ENCODE measurements around the gene FBXW11. TPM values are rescaled to one million over a fixed set of nuclear protein-coding genes. Genes with fewer than 3 reads are reported as not detected.

The FBXW11 gene
- total and polyA plus RNA-seq, 7 experiments from 2014 or later, result 15.0 to 40.7 (median 30.0) TPM

DNA sequence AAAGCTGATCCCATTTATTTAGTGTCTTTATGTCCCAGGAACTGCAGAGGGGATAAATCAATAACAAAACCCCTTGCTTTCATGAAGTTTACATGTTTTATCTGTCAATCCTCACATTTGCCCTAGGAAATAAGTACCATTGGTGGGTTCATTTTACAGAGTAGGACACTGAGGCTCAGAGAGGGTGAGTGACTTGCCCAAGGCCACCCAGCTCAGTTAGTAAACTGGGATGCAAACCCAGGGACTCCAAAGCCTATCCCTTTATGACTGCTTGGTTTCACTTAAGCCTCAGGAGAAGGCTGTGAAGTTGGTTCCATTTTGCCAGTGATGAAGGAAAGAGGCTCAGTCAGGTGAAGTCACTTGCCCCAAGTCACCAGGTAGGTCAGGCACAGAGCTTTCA lies 168.9 kb downstream of the FBXW11 start:
- ChIA-PET POLR2A (no interaction called here), CTCF (no interaction called here)
- peaks cover 0 to 11% (median 7%) of the 10 kb centered on the region in 11 donors for H3K9me3 Mint-ChIP-seq
- intact Hi-C loops (cut with micrococcal nuclease), result no loop called here
- peaks cover 0 to 24% (median 12%) of the 10 kb centered on the region in 5 donors for H3K36me3 Mint-ChIP-seq
- no peak for DNase-seq
- Histone ChIP-seq H3K36me3 (ENCODE audit: control insufficient read depth in 2 of 3, insufficient read depth in 3 of 3, low read length in 3 of 3) (no peaks in the 10 kb centered on the region), H3K4me1 (ENCODE audit: control insufficient read depth in 2 of 2, insufficient read depth in 2 of 2, low read length in 2 of 2) (no peaks in the 10 kb centered on the region), H3K9me3 (ENCODE audit: control insufficient read depth in 2 of 3, low read length in 3 of 3) (no peaks in the 10 kb centered on the region), H3K27ac (ENCODE audit: low read depth, low read length) (no peak overlapping the region), H3K4me3 (ENCODE audit: low read length) (no peak overlapping the region), H3K27me3 (ENCODE audit: control insufficient read depth in 2 of 2, insufficient read depth in 2 of 2, low read length in 2 of 2) (no peaks in the 10 kb centered on the region)
- H3K27me3 Mint-ChIP-seq, result peaks cover 0 to 4% (median 0%) of the 10 kb centered on the region in 5 donors
- ATAC-seq, result no peak
- no peak overlapping the region for H3K27ac Mint-ChIP-seq
- no peak overlapping the region for H3K4me3 Mint-ChIP-seq
- H3K4me1 Mint-ChIP-seq, result peaks cover 0 to 12% (median 4%) of the 10 kb centered on the region in 7 donors

DNA sequence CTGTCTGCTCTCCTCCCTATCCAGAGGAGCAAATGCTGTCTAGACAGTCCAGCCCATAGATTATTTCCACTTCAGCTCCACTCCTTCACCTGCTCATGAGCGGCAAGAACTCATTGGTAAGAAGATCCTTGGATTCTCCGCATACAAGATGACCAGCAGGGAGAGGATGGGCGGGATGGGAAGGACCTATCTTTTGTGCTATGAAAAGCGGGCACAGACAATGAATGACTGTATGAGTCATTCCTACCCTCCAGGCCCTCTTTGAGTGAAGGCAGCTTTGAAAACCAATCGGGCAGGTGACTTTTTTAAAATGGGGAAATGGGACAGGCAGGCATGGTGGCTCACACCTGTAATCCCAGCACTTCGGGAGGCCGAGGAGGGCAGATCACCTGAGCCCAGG lies 171.4 kb downstream of the FBXW11 start:
- Histone ChIP-seq H3K4me1 (ENCODE audit: control insufficient read depth in 2 of 2, insufficient read depth in 2 of 2, low read length in 2 of 2) (no peaks in the 10 kb centered on the region), H3K27me3 (ENCODE audit: control insufficient read depth in 2 of 2, insufficient read depth in 2 of 2, low read length in 2 of 2) (no peaks in the 10 kb centered on the region), H3K9me3 (ENCODE audit: control insufficient read depth in 2 of 3, low read length in 3 of 3) (no peaks in the 10 kb centered on the region), H3K36me3 (ENCODE audit: control insufficient read depth in 2 of 3, insufficient read depth in 3 of 3, low read length in 3 of 3) (no peaks in the 10 kb centered on the region), H3K27ac (ENCODE audit: low read depth, low read length) (no peak overlapping the region), H3K4me3 (ENCODE audit: low read length) (no peak overlapping the region)
- Mint-ChIP-seq H3K27me3 (peaks cover 0 to 4% (median 0%) of the 10 kb centered on the region in 5 donors), H3K27ac (no peak overlapping the region), H3K4me1 (no peaks in the 10 kb centered on the region), H3K9me3 (peaks cover 6 to 25% (median 10%) of the 10 kb centered on the region in 11 donors), H3K36me3 (peaks cover 0 to 12% (median 10%) of the 10 kb centered on the region in 5 donors), H3K4me3 (no peak overlapping the region)
- ATAC-seq (no peak), DNase-seq (no peak)
- intact Hi-C loops (cut with micrococcal nuclease), result no loop called here
- ChIA-PET POLR2A (no interaction called here), CTCF (no interaction called here)

DNA sequence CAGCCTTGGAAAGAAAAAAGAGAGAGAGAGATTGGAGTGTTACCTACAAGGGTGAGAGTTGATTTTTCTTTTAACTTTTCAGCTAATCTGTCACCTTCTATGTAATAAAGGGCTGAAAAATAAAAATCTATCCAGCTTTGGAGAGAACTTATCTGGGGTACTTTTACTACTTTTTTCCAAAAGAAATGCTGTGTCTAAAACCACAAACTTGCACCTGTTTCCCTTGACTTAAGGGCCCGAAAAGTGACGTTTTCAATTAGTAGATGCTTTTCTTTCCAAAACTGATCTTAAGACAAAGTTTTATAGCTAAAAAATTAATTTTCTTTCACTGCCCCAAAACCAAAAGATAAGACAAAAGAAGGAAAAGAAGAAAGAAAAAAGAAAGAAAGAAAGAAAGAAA lies 172.0 kb downstream of the FBXW11 start:
- no peak for ATAC-seq
- no peaks in the 10 kb centered on the region for H3K27me3 ChIP-seq (ENCODE audit: control insufficient read depth in 2 of 2, insufficient read depth in 2 of 2, low read length in 2 of 2)
- no peaks in the 10 kb centered on the region for H3K4me1 ChIP-seq (ENCODE audit: control insufficient read depth in 2 of 2, insufficient read depth in 2 of 2, low read length in 2 of 2)
- no peak overlapping the region for H3K27ac ChIP-seq (ENCODE audit: low read depth, low read length)
- Mint-ChIP-seq H3K4me3 (no peak overlapping the region), H3K9me3 (peaks cover 6 to 25% (median 10%) of the 10 kb centered on the region in 11 donors), H3K36me3 (peaks cover 0 to 12% (median 10%) of the 10 kb centered on the region in 5 donors), H3K27me3 (peaks cover 0 to 4% (median 0%) of the 10 kb centered on the region in 5 donors), H3K4me1 (no peaks in the 10 kb centered on the region), H3K27ac (no peak overlapping the region)
- H3K36me3 ChIP-seq (ENCODE audit: control insufficient read depth in 2 of 3, insufficient read depth in 3 of 3, low read length in 3 of 3), result no peaks in the 10 kb centered on the region
- H3K4me3 ChIP-seq (ENCODE audit: low read length), result no peak overlapping the region
- no peaks in the 10 kb centered on the region for H3K9me3 ChIP-seq (ENCODE audit: control insufficient read depth in 2 of 3, low read length in 3 of 3)
- DNase-seq, result no peak
- POLR2A ChIA-PET, result no interaction called here
- CTCF ChIA-PET, result no interaction called here
- intact Hi-C loops (cut with micrococcal nuclease), result no loop called here

DNA sequence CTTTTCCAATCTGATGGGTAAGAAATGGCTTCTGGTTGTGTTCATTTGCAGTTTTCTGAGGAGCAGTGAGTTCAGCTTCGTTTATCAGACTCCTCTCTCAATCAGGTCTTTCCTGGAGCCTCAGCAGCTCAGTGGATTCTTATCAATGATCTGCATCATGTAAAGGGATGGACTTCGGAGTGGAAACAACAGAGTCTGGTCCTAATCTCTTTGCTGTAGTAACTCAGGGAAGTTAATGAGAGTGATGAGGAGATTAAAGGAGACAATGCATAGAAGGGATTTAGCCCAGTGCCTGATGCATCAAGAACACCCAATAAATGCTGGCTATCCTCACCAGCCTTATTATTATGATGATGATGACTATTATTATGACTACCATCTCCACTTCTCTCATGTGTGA lies 173.7 kb downstream of the FBXW11 start:
- peaks cover 6 to 25% (median 10%) of the 10 kb centered on the region in 11 donors for H3K9me3 Mint-ChIP-seq
- H3K27me3 Mint-ChIP-seq, result peaks cover 0 to 4% (median 0%) of the 10 kb centered on the region in 5 donors
- DNase-seq, result no peak
- Histone ChIP-seq H3K27me3 (ENCODE audit: control insufficient read depth in 2 of 2, insufficient read depth in 2 of 2, low read length in 2 of 2) (no peaks in the 10 kb centered on the region), H3K4me3 (ENCODE audit: low read length) (no peak overlapping the region), H3K4me1 (ENCODE audit: control insufficient read depth in 2 of 2, insufficient read depth in 2 of 2, low read length in 2 of 2) (no peaks in the 10 kb centered on the region), H3K36me3 (ENCODE audit: control insufficient read depth in 2 of 3, insufficient read depth in 3 of 3, low read length in 3 of 3) (no peaks in the 10 kb centered on the region), H3K27ac (ENCODE audit: low read depth, low read length) (no peak overlapping the region), H3K9me3 (ENCODE audit: control insufficient read depth in 2 of 3, low read length in 3 of 3) (no peaks in the 10 kb centered on the region)
- H3K4me3 Mint-ChIP-seq, result no peak overlapping the region
- peaks cover 0 to 12% (median 10%) of the 10 kb centered on the region in 5 donors for H3K36me3 Mint-ChIP-seq
- no peak overlapping the region for H3K27ac Mint-ChIP-seq
- ATAC-seq, result no peak
- ChIA-PET POLR2A (no interaction called here), CTCF (no interaction called here)
- no peaks in the 10 kb centered on the region for H3K4me1 Mint-ChIP-seq
- intact Hi-C loops (cut with micrococcal nuclease), result no loop called here

DNA sequence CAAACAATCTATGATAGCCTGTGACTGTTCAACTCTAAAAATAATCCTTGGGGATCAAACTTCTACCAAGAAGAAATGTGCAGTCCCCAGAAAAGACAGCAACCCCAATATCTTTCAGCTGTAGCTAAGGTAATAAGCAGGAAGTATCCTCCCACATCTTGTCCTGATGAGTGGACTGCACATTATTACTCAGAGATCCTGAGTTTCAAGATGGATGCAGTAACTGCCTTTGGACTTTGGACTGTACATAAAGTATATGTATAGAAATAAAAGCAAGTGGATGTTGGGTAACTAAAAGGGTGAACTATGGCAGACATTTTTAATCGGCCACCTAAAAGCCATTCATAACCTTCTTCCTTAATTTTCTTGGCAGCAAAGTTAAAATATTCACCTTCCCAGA lies 175.8 kb downstream of the FBXW11 start:
- no peaks in the 10 kb centered on the region for H3K4me1 Mint-ChIP-seq
- Histone ChIP-seq H3K9me3 (ENCODE audit: control insufficient read depth in 2 of 3, low read length in 3 of 3) (no peaks in the 10 kb centered on the region), H3K27me3 (ENCODE audit: control insufficient read depth in 2 of 2, insufficient read depth in 2 of 2, low read length in 2 of 2) (no peaks in the 10 kb centered on the region), H3K27ac (ENCODE audit: low read depth, low read length) (no peak overlapping the region), H3K4me1 (ENCODE audit: control insufficient read depth in 2 of 2, insufficient read depth in 2 of 2, low read length in 2 of 2) (no peaks in the 10 kb centered on the region), H3K36me3 (ENCODE audit: control insufficient read depth in 2 of 3, insufficient read depth in 3 of 3, low read length in 3 of 3) (no peaks in the 10 kb centered on the region), H3K4me3 (ENCODE audit: low read length) (no peak overlapping the region)
- H3K4me3 Mint-ChIP-seq, result no peak overlapping the region
- ChIA-PET POLR2A (no interaction called here), CTCF (no interaction called here)
- intact Hi-C loops (cut with micrococcal nuclease), result no loop called here
- H3K27ac Mint-ChIP-seq, result no peak overlapping the region
- peaks cover 0 to 16% (median 10%) of the 10 kb centered on the region in 5 donors for H3K36me3 Mint-ChIP-seq
- DNase-seq (no peak), ATAC-seq (no peak)
- peaks cover 0 to 7% (median 0%) of the 10 kb centered on the region in 5 donors for H3K27me3 Mint-ChIP-seq
- H3K9me3 Mint-ChIP-seq, result peaks cover 6 to 25% (median 11%) of the 10 kb centered on the region in 11 donors

DNA sequence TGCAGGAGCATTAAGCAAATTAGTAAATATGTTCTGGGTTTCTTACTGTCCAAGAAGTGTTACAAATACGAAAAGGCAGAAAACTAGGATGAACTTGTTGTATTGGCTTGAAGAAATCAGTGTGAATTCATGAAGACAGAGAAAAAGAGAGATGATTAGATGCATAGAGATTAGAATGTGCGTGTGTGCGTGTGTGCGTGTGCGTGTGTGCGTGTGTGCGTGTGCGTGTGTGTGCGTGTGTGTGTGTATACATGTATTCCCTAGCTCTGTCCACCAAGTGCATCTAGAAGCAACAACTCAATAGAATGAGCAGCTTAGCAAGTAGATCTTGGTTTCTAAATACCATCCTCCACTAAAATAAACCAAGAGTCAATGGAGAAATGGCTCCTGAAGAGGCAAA lies 179.3 kb downstream of the FBXW11 start:
- ChIA-PET CTCF (no interaction called here), POLR2A (no interaction called here)
- Histone ChIP-seq H3K4me1 (ENCODE audit: control insufficient read depth in 2 of 2, insufficient read depth in 2 of 2, low read length in 2 of 2) (no peaks in the 10 kb centered on the region), H3K27me3 (ENCODE audit: control insufficient read depth in 2 of 2, insufficient read depth in 2 of 2, low read length in 2 of 2) (no peaks in the 10 kb centered on the region), H3K36me3 (ENCODE audit: control insufficient read depth in 2 of 3, insufficient read depth in 3 of 3, low read length in 3 of 3) (no peaks in the 10 kb centered on the region), H3K9me3 (ENCODE audit: control insufficient read depth in 2 of 3, low read length in 3 of 3) (no peaks in the 10 kb centered on the region), H3K27ac (ENCODE audit: low read depth, low read length) (no peak overlapping the region), H3K4me3 (ENCODE audit: low read length) (no peak overlapping the region)
- peaks cover 0 to 6% (median 0%) of the 10 kb centered on the region in 5 donors for H3K27me3 Mint-ChIP-seq
- intact Hi-C loops (cut with micrococcal nuclease), result no loop called here
- no peaks in the 10 kb centered on the region for H3K4me1 Mint-ChIP-seq
- peaks cover 0 to 14% (median 6%) of the 10 kb centered on the region in 11 donors for H3K9me3 Mint-ChIP-seq
- H3K4me3 Mint-ChIP-seq, result no peak overlapping the region
- DNase-seq (no peak), ATAC-seq (no peak)
- peaks cover 0 to 4% (median 0%) of the 10 kb centered on the region in 5 donors for H3K36me3 Mint-ChIP-seq
- H3K27ac Mint-ChIP-seq, result no peak overlapping the region

DNA sequence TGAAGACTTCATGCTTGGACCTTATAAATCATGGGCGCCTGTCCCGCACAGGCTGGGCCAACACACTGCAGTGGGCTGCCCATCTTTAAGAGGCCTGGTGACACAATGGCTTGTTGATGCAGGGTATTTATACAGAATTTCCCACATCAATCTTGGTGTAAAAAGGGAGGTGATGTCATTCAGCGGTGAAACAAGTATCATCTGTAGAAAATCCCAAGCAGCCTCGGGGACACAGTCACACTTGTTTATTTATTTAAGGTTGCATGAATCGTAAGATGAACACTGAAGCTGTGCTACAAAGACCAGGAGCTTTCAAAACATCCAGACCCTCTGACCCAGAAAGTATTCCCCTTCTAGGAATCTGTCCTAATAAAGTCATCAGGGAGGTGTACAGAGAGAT lies 180.3 kb downstream of the FBXW11 start:
- POLR2A ChIA-PET, result no interaction called here
- intact Hi-C loops (cut with micrococcal nuclease), result no loop called here

More for the DNA sequence above, 180.3 kb downstream of the FBXW11 start:
- Histone ChIP-seq H3K36me3 (ENCODE audit: control insufficient read depth in 2 of 3, insufficient read depth in 3 of 3, low read length in 3 of 3) (no peaks in the 10 kb centered on the region), H3K4me1 (ENCODE audit: control insufficient read depth in 2 of 2, insufficient read depth in 2 of 2, low read length in 2 of 2) (no peaks in the 10 kb centered on the region), H3K9me3 (ENCODE audit: control insufficient read depth in 2 of 3, low read length in 3 of 3) (no peaks in the 10 kb centered on the region), H3K27ac (ENCODE audit: low read depth, low read length) (no peak overlapping the region), H3K27me3 (ENCODE audit: control insufficient read depth in 2 of 2, insufficient read depth in 2 of 2, low read length in 2 of 2) (no peaks in the 10 kb centered on the region), H3K4me3 (ENCODE audit: low read length) (no peak overlapping the region)
- peaks cover 0 to 6% (median 0%) of the 10 kb centered on the region in 5 donors for H3K27me3 Mint-ChIP-seq
- no peak overlapping the region for H3K27ac Mint-ChIP-seq
- ATAC-seq (no peak), DNase-seq (no peak)
- peaks cover 0 to 7% (median 2%) of the 10 kb centered on the region in 11 donors for H3K9me3 Mint-ChIP-seq
- H3K36me3 Mint-ChIP-seq, result peaks cover 0 to 4% (median 0%) of the 10 kb centered on the region in 5 donors
- H3K4me1 Mint-ChIP-seq, result no peaks in the 10 kb centered on the region
- CTCF ChIA-PET, result no interaction called here
- no peak overlapping the region for H3K4me3 Mint-ChIP-seq

All from naive thymus-derived CD4-positive, alpha-beta T cell (primary cell).